Fibroblast of the aortic adventitia (primary cell): ENCODE measurements around the gene RELB. TPM values are rescaled to one million over a fixed set of nuclear protein-coding genes. Genes with fewer than 3 reads are reported as not detected.

Source experiments
- DNase-seq: peaks from one replicate; pipeline ENCODE4 v3.0.0-alpha.2; 2010; ENCODE audit warnings: low read depth
- H3K4me3 ChIP-seq: 2 replicates; pipeline ENCODE4 v1.5.1; 2011; ENCODE audit warnings: low read depth, mild to moderate bottlenecking, control low read depth, low read length, moderate library complexity
- total RNA-seq: library from RNA; depleted of rRNA; stranded (reverse); fragments of >200 nt; gene quantifications from 2 replicates; pipeline ENCODE4 v1.2.3, GENCODE V29; 2012; ENCODE audit warnings: low replicate concordance
- TF ChIP-seq, protein P1 (sequence below): IDR thresholded peaks from 2 replicates; pipeline ENCODE4 v1.5.1; 2011; ENCODE audit warnings: mild to moderate bottlenecking, low read length, control low read depth, inconsistent platforms; ENCODE audit not compliant: insufficient read depth

Gene RELB
- total RNA-seq, 1 donor: 5.9 TPM

GRCh38 chr19:44972802-44973201 is 28.5 kb upstream of the RELB start:
- TF ChIP-seq, protein P1, sequence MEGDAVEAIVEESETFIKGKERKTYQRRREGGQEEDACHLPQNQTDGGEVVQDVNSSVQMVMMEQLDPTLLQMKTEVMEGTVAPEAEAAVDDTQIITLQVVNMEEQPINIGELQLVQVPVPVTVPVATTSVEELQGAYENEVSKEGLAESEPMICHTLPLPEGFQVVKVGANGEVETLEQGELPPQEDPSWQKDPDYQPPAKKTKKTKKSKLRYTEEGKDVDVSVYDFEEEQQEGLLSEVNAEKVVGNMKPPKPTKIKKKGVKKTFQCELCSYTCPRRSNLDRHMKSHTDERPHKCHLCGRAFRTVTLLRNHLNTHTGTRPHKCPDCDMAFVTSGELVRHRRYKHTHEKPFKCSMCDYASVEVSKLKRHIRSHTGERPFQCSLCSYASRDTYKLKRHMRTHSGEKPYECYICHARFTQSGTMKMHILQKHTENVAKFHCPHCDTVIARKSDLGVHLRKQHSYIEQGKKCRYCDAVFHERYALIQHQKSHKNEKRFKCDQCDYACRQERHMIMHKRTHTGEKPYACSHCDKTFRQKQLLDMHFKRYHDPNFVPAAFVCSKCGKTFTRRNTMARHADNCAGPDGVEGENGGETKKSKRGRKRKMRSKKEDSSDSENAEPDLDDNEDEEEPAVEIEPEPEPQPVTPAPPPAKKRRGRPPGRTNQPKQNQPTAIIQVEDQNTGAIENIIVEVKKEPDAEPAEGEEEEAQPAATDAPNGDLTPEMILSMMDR: no peak
- no peak for DNase-seq
- no peak overlapping the region for H3K4me3 ChIP-seq

- TF ChIP-seq, protein P1: no peak
- no peak overlapping the region for H3K4me3 ChIP-seq
- DNase-seq: no peak
Measured at GRCh38 chr19:44973982-44974735, 27.1 kb upstream of the RELB start.

DNA sequence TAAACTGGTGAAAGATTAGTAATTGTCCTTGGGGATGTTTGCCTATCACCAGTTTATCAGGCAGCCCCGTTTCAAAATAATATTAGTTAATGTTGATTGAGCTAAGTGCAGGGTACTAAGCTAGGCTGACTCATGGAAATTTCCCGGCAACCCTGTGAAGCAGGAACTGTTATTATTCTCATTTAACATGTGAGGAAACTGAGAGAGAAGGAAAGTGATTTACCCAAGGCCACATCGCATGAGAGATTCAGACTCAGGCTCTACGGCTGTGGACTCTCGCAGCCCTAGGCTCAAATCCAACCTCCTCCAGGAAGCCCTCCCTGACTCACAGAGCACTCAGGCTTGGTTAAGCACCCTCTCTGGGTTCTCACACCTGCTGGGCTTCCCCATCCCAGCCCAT is 26.4 kb upstream of the RELB start:
- no peak for DNase-seq

GRCh38 chr19:44975444-44975843 is 25.8 kb upstream of the RELB start:
- no peak overlapping the region for H3K4me3 ChIP-seq
- DNase-seq: no peak
- TF ChIP-seq, protein P1: no peak

More for the DNA sequence above, 26.4 kb upstream of the RELB start:
- TF ChIP-seq, protein P1: no peak
- H3K4me3 ChIP-seq: no peak overlapping the region

GRCh38 chr19:44984005-44984404 is 17.3 kb upstream of the RELB start:
- DNase-seq: no peak
- H3K4me3 ChIP-seq: no peak overlapping the region
- TF ChIP-seq, protein P1: no peak

DNA sequence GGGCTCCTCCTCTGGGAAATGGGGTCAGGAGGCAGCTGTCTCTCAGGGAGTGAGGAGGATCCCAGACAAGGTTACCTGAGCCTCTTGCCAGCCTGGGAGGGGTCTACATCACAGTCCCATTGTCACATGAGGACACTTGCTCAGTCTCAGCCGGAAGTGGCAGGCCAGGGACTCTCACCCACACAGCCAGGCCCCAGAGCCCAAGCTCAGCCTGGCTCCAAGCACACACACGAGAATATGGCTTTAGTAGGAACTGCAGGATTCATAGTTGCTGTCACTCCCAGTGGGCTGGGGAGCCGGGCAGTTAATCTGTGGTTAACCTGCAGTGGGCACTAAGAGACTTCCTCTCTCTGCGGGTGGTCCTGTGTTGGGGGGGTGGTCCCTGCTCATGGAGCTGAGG is 15.8 kb upstream of the RELB start:
- no peak overlapping the region for H3K4me3 ChIP-seq
- TF ChIP-seq, protein P1: no peak
- no peak for DNase-seq

- H3K4me3 ChIP-seq: no peak overlapping the region
- DNase-seq: no peak
- TF ChIP-seq, protein P1: no peak
Measured at GRCh38 chr19:44986389-44986788, 14.9 kb upstream of the RELB start.
